HFFc6 (cell line): ENCODE measurements around the gene METRN. TPM values are rescaled to one million over a fixed set of nuclear protein-coding genes. Genes with fewer than 3 reads are reported as not detected.
A peak's percentile ranks its signal among the peaks of the same experiment; 100 is the strongest.

Experiments
- DNase-seq: peaks from one replicate; pipeline ENCODE4 v3.0.0-alpha.2; 2018
- H3K27ac Mint-ChIP-seq: 2 replicates; pipeline ENCODE4 v1.8.0; 2020; ENCODE audit warnings: mild to moderate bottlenecking, mixed read lengths
- H3K27me3 Mint-ChIP-seq: 2 replicates; pipeline ENCODE4 v1.8.0; 2021; ENCODE audit warnings: mild to moderate bottlenecking, moderate library complexity, mixed read lengths; ENCODE audit not compliant: insufficient read depth
- H3K36me3 Mint-ChIP-seq: 2 replicates; pipeline ENCODE4 v1.8.0; 2021; ENCODE audit warnings: low read depth, mixed read lengths
- H3K4me1 Mint-ChIP-seq: 2 replicates; pipeline ENCODE4 v1.8.0; 2020; ENCODE audit warnings: low read depth, mixed read lengths
- H3K4me3 Mint-ChIP-seq: 2 replicates; pipeline ENCODE4 v1.8.0; 2020; ENCODE audit warnings: mild to moderate bottlenecking, moderate library complexity, mixed read lengths
- H3K9me3 Mint-ChIP-seq: 2 replicates; pipeline ENCODE4 v1.8.0; 2020; ENCODE audit warnings: mild to moderate bottlenecking, mixed read lengths
- total RNA-seq, 6 experiments: library from RNA; stranded (reverse); fragmentation: NEBNext Ultra II Directional; extraction: Animal tissue kit (Norgen Biotek cat#: 25700); gene quantifications; 2 replicates in 1 of 6; 3 replicates in 5 of 6; pipeline ENCODE4 v1.2.3, GENCODE V29; 2021
- TF ChIP-seq, protein P1 (sequence below): fragments of 200-600 bp; sonication (generic); IDR thresholded peaks from 2 replicates; pipeline ENCODE4 v1.5.0; 2021; ENCODE audit warnings: antibody characterized with exemption, mild to moderate bottlenecking

METRN gene
- total RNA-seq, 6 experiments from 2014 or later: 61.5 to 103 (median 70.4) TPM

DNA sequence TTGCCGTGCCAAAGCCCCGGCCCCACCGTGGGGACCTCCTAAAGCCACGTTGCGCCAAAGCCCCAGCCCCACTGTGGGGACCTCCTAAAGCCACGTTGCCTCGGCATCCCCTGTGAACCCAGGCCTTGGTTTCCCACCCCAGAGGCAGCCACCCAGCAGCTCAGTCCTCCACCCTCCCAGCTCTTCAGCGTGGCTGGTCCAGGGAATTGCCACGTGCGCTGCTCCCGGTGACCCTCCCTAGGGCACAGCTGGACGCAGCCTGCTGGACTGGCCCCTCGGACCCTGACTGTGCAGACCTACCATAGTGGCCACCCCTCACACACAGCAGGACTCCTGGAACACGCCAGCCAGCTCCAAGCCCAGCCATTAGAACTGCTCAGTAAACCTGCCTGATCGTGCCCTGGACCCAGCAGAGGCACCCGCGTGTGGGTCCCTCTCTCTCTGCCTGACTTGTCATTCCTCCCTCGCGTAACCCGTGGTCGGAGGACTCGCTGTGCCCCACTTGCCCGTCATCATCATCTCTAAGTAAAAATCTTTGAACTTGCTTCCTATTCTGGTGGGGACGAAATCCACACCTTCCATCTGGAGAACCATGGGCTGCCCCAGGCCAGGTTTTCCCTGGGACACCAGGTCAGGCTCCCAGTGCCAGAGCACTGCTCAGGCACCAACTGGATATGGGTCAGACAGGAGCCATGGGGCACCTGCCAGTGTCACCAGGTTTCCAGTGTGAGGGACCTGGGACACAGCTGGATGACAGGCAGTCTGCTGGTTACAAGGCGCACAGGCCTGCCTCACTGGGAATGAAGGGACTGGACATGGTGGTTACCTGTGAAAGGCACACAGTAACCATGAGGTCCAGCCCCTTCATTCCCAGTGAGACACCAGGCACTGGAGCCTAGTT lies 20.3 kb downstream of the METRN start:
- peaks cover 12% of the 10 kb centered on the region; the same call in 1 of the 2 replicates for H3K4me1 Mint-ChIP-seq
- no peak overlapping the region for H3K4me3 Mint-ChIP-seq
- H3K27me3 Mint-ChIP-seq: peaks cover 2% of the 10 kb centered on the region; the same call in 1 of the 2 replicates
- no peak overlapping the region for H3K27ac Mint-ChIP-seq
- no peak for DNase-seq
- H3K36me3 Mint-ChIP-seq: peaks cover 9% of the 10 kb centered on the region; the same call in 1 of the 2 replicates
- TF ChIP-seq, protein P1, sequence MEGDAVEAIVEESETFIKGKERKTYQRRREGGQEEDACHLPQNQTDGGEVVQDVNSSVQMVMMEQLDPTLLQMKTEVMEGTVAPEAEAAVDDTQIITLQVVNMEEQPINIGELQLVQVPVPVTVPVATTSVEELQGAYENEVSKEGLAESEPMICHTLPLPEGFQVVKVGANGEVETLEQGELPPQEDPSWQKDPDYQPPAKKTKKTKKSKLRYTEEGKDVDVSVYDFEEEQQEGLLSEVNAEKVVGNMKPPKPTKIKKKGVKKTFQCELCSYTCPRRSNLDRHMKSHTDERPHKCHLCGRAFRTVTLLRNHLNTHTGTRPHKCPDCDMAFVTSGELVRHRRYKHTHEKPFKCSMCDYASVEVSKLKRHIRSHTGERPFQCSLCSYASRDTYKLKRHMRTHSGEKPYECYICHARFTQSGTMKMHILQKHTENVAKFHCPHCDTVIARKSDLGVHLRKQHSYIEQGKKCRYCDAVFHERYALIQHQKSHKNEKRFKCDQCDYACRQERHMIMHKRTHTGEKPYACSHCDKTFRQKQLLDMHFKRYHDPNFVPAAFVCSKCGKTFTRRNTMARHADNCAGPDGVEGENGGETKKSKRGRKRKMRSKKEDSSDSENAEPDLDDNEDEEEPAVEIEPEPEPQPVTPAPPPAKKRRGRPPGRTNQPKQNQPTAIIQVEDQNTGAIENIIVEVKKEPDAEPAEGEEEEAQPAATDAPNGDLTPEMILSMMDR: no peak
- no peaks in the 10 kb centered on the region for H3K9me3 Mint-ChIP-seq

DNA sequence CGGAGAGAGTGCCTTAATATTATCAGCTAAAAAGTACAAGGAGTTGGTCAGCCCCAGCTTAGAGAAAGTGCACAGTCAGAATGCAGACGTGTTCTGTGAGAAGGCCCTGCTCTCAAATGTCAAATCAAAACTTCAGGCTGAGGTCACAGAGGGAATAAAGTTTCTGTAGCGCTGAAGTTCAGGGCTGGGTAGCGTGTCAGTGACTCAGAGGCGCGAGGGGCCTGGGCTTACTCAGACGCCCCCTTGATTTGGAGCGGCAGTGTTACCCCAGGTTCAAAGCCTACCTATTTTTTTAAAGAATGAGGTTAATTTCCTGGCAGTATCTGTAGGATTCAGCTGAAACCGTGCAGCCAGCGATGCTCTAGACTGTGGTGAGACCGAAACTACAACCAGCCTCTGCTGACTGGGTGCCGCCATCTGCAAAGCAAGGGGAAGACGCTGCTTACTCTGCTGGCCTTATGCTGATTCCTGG lies 21.1 kb downstream of the METRN start:
- H3K36me3 Mint-ChIP-seq: peaks cover 9% of the 10 kb centered on the region; the same call in 1 of the 2 replicates
- TF ChIP-seq, protein P1: no peak
- no peak overlapping the region for H3K27ac Mint-ChIP-seq
- H3K9me3 Mint-ChIP-seq: no peaks in the 10 kb centered on the region
- no peak for DNase-seq
- H3K4me3 Mint-ChIP-seq: no peak overlapping the region
- H3K4me1 Mint-ChIP-seq: peaks cover 12% of the 10 kb centered on the region; the same call in 1 of the 2 replicates
- peaks cover 2% of the 10 kb centered on the region; the same call in 1 of the 2 replicates for H3K27me3 Mint-ChIP-seq

DNA sequence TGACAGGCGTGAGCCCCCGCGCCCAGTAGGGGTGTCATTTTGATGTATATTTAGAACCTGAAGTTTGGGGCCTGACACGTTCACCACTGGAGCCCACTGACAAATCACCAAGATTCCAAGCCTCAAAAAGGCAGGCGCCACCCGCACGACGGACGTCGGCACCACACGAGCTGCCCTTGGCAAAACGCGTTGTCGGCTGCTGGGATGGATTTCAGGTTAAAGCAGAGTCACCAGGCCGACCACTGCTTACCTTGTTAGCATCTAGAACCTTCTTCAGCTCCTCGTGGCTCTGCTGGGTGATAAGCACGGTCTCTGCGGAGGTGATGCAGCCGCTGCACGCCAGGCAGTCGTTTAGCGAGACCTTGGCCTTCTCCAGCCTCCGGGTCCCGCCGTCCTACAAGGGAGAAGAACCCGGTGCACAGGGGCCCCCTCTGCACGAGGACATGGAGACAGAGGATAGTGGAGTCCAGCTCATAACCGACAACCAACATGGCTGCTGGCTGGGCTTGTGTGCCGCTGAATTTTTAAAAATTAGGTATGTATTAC lies 22.1 kb downstream of the METRN start:
- TF ChIP-seq, protein P1: no peak
- Mint-ChIP-seq H3K27me3 (peaks cover 2% of the 10 kb centered on the region; the same call in 1 of the 2 replicates), H3K36me3 (peaks cover 9% of the 10 kb centered on the region; the same call in 1 of the 2 replicates), H3K4me3 (no peak overlapping the region), H3K9me3 (no peaks in the 10 kb centered on the region), H3K4me1 (peaks cover 12% of the 10 kb centered on the region; the same call in 1 of the 2 replicates), H3K27ac (no peak overlapping the region)
- no peak for DNase-seq

DNA sequence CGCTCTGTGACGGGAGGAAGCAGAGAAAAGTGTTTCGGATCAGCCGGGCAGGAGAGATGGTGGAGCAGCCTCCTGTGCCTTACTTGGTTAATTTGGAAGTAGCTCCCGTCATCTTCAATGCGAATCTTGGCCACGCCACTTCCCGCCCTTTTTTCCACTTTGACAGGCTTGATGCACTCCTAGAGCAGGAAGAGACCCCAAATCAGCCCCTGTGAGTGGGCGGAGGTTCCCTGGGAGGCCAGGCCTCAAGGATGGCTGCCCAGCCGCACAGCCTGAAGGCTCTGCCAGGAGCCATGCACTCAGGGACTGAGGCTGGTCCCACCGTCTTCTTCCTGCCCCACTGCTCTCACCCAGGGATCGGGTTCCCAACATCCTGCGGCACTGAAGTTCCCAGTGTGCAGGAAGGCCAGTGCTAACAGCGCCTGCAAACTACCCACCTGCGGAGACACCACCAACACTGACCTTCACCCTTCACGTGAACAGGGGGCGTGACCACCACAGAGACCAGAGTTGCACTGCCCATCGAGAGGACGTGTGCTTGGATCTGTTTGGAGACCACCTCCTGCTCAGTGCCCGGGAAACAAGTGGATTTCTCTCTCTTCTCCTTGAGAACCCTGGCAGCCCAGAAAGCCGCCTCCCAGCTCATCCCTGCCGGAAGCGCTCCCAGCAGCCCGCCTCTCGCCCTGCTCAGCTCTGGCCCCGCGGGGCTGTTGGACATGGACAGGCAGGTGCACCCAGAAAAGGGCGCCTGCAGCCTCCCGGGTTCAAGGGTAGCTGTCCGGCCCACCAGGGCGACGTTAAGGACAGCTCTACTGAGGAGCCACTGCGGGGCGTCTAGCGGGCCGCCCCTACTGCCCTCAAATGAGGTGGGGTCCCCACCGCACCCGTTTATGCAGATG lies 24.9 kb downstream of the METRN start:
- TF ChIP-seq, protein P1: no peak
- Mint-ChIP-seq H3K36me3 (peaks cover 9% of the 10 kb centered on the region; the same call in 1 of the 2 replicates), H3K9me3 (no peaks in the 10 kb centered on the region), H3K4me1 (peaks cover 9% of the 10 kb centered on the region; the same call in 1 of the 2 replicates), H3K27me3 (peaks cover 5% of the 10 kb centered on the region; the same call in 1 of the 2 replicates), H3K4me3 (peak overlapping the region; percentile 83), H3K27ac (no peak overlapping the region)
- no peak for DNase-seq

DNA sequence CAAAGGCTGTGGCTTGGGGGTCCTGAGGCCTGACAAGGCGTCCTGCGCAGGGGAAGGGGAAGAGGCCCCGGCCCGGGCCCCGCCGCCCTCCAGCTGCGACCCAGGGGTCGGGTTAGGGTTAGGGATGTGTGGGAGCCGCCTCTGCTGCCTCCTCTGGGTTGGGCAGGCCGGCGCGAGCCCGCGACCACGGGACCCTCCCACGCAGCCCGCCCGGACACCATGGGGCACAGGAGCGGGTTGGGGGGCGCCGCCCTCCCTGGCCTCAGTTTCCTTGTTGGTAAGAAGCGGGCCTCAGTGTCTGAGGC lies 25.5 kb downstream of the METRN start:
- TF ChIP-seq, protein P1: no peak
- no peak for DNase-seq
- peaks cover 5% of the 10 kb centered on the region; the same call in 1 of the 2 replicates for H3K27me3 Mint-ChIP-seq
- H3K27ac Mint-ChIP-seq: no peak overlapping the region
- no peaks in the 10 kb centered on the region for H3K9me3 Mint-ChIP-seq
- H3K4me3 Mint-ChIP-seq: peak overlapping the region; percentile 83
- H3K36me3 Mint-ChIP-seq: peaks cover 9% of the 10 kb centered on the region; the same call in 1 of the 2 replicates
- H3K4me1 Mint-ChIP-seq: peaks cover 9% of the 10 kb centered on the region; the same call in 1 of the 2 replicates
